EL (cell line): ENCODE measurements around the gene HDDC3.
"Not testable (repeated sequence)": the region's sequence is repeated elsewhere in the genome, so short reads cannot be mapped to it uniquely, and the experiment has no call there.

Experiments
- DNase-seq: peaks from one replicate; pipeline ENCODE4 v3.0.0-alpha.2; 2016

The HDDC3 gene

GRCh38 chr15:90929246-90930019 is 2.9 kb downstream of the HDDC3 start:
- no peak for DNase-seq

- not testable (repeated sequence) for DNase-seq
Observed at GRCh38 chr15:90928106-90928505, 4.2 kb downstream of the HDDC3 start.

GRCh38 chr15:90926766-90927165 is 5.6 kb downstream of the HDDC3 start:
- DNase-seq: not testable (repeated sequence)

DNA sequence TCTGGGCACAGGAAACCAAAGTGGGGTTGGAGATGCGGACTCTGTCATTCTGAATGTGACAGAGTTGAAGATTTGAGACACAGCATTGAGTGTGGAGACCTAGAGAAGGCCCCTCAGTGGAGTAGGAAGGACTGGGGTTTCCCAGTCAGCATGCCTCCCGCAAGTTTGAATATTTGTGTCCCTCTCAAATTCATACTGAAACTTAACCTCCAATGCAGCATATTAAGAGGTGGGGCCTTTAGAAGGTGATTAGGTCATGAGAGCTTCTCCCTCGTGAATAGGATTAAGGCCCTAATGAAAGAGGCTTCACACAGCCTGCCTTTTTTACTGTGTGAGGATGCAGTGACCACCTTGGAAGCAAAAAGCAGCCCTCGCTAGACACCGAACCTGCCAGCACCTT is 8.0 kb downstream of the HDDC3 start:
- DNase-seq: no peak

- DNase-seq: not testable (repeated sequence)
Observed at GRCh38 chr15:90922712-90923322, 9.5 kb downstream of the HDDC3 start.

DNA sequence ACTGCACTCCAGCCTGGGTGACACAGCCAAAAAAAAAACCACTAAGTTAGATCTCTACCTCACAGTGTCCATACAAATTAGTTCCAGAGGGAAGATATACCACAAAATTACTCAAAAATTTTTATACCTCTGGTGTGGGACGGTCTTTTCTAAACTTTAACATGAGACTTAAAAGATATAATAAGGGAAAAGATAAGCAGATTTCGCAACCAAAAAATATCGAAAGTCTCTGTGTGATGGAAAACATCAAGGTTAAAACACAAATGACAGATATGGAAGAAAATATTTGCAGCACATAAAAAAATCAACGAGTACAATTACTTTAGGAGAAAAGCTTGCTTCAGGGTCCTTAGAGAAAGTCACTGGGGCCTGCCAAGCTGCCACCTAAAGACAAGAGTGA is 10.5 kb downstream of the HDDC3 start:
- no peak for DNase-seq

- no peak for DNase-seq
Observed at GRCh38 chr15:90918835-90919234, 13.5 kb downstream of the HDDC3 start.

DNA sequence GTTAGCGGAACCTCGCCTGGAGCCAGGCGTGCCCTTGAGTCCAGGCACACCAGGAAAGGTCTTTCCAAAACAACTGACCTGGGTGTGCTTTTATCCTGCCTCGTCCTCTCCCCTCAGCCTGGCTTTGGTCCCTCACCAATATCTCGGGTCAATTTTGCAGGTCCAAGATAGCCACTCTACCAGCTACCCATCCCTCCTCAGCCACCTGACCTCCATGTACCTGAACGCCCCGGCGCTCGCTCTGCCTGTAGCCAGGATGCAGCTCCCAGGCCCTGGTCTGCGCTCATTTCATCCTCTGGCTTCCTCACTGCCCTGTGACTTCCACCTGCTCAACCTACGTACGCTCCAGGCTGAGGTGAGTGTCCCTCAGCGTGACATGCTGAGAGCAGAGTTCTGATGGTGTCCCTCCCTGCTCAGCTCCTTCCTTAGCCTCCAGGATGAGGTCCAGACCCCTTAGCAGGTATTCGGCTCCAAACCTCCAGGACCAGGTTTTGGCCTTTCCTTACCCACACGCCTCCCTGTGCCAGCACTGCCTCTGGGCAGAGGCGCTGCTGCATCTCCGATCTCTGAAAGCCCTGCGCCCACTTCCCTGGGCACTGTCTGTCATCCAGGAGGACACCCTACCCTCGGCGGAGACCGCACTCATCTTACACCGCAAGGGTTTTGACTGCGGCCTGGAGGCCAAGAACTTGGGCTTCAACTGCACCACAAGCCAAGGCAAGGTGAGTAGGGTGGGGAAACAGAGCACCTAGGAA is 14.1 kb downstream of the HDDC3 start:
- DNase-seq: no peak

GRCh38 chr15:90917569-90917968 is 14.8 kb downstream of the HDDC3 start:
- no peak for DNase-seq

GRCh38 chr15:90916461-90916860 is 15.9 kb downstream of the HDDC3 start:
- DNase-seq: no peak

DNA sequence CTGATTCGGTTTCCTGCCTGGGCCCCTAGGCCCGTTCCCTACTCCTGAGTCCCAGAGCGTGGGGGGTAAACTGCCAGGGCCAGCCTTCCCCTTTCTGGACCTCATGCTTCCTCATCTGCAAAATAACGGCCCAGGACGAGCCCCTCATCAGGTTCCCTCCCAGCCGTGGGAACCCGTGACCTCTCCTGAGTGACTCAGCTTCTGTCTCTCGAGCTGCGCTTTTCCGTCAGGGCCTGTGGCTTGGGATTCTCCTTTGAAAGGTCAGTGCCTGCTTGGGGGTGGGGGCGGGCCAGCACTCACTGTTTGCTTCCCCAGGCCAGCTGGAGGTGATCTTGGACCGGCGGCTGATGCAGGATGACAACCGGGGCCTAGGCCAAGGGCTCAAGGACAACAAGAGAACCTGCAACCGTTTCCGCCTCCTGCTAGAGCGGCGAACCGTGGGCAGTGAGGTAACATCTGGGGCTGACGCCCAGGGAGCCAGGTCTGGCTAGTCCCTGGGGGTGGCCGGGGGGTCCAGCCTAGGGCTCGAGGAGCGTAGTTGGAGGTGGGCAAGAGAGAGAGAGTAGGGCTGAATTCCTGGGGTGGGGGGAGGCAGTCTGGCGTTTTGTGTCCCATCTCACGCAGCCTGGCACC is 16.4 kb downstream of the HDDC3 start:
- no peak for DNase-seq

DNA sequence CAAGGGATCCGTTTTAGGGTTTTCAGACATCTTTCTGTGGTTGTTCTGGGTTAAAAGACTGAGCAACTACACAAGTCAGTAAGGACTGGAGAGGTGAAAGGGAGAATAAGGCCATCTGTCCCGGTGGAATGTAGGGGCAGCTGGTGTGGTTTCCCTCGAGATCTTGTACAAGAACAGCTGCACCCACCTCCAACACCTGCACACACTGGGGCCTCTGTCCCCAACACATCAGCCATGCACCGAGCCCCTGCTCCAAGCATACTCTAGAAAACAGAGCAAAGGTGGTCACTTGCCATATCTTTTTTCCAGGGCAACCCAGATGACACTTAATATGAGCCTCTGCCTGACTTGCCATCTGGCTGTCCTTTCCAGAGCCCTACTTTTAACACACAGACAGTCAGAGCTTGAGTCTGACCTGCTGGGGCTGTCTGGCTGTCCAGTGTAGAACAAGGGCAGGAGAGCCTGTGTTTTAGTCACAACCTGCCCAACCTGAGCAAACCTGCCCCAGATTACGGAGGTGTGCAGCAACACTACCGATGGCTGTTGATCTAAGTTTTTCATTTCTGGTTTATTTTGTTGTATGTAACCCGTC is 17.0 kb downstream of the HDDC3 start:
- no peak for DNase-seq

GRCh38 chr15:90914305-90915080 is 17.9 kb downstream of the HDDC3 start:
- no peak for DNase-seq

DNA sequence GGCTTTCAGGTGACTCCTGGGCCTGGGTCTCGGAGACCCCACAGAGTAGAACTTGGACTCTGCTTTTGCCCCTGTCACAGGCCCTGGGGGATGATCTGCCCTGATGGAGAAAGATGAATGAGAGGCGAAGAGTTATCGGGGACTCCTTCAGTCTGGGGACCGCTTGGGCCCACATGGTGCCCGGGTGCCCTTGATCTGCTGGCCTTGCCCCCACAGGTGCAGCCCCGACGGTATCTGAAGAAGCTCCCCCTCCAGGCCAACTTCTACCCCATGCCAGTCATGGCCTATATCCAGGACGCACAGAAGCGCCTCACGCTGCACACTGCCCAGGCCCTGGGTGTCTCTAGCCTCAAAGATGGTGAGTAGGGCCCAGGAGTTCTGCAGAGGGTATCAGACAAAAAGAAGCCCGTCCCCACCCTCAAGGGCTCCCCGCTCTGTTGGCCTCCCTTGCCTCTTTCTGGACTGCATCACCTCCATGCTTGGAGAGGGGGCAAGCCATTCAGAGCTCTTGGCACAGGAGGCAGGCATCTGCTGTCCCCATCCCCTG is 18.9 kb downstream of the HDDC3 start:
- no peak for DNase-seq

GRCh38 chr15:90912770-90913075 is 19.6 kb downstream of the HDDC3 start:
- no peak for DNase-seq

- DNase-seq: no peak
Observed at GRCh38 chr15:90911906-90912769, 20.2 kb downstream of the HDDC3 start.

DNA sequence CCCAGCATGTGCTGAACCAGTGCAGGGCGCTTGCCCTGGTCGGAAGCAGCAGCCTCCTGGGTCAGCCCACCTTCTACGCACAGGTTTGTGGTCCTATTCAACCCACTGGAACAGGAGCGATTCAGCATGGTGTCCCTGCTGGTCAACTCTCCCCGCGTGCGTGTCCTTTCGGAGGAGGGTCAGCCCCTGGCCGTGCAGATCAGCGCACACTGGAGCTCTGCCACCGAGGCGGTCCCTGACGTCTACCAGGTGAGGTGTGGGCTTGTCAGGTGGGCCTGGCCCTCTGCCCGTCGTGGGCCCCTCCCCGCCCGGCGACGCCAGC is 21.1 kb downstream of the HDDC3 start:
- no peak for DNase-seq

DNA sequence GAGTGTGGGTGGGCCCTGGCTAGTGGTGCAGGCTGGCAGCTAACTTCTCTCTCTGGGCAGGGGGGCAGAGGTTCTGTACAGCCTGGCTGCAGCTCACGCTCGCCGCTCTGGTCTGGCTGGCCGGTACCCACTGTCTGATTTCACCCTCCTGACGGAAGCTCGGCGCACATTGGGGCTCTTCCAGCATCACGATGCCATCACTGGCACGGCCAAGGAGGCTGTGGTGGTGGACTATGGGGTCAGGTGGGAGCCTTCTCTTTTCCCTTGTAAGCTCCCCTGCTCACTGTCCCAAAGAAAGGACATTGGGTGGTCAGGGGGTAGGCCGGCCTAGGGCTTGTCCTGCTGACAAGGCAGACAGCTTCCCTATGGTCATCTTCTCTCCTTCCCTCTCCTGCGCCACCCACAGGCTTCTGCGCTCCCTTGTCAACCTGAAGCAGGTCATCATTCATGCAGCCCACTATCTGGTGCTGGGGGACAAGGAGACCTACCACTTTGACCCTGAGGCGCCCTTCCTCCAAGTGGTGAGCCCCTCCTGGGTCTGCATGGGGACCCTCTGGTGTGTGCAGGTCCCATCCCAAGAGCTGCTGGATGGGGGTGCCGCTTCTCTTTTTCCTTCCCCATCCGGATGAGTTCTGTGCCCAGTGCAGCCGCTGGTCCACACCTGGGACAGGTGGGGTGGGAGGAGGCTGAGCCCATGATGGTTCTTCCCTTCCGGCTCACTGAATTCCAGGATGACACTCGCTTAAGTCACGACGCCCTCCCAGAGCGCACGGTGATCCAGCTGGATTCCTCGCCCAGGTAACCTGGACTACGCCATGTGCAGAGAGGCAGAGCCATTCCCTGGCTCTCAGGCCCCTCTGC is 21.7 kb downstream of the HDDC3 start:
- no peak for DNase-seq

- no peak for DNase-seq
Observed at GRCh38 chr15:90909976-90910375, 22.4 kb downstream of the HDDC3 start.

GRCh38 chr15:90909449-90909848 is 22.9 kb downstream of the HDDC3 start:
- not testable (repeated sequence) for DNase-seq
